Neuronal stem cell (in vitro differentiated cells): ENCODE measurements around the gene MYO1B.

Experiments used
- DNase-seq: peaks from one replicate; pipeline ENCODE4 v3.0.0-alpha.2; 2013; ENCODE audit warnings: low spot score
- H2AFZ ChIP-seq: one replicate; pipeline ENCODE4 v1.6.1; 2013; ENCODE audit warnings: mild to moderate bottlenecking, low read length, inconsistent platforms
- H2AK5ac ChIP-seq: 2 replicates; pipeline ENCODE4 v1.6.1; 2013; ENCODE audit warnings: low read depth, mild to moderate bottlenecking, inconsistent platforms, low read length, moderate library complexity, mixed read lengths
- H2BK120ac ChIP-seq: 2 replicates; pipeline ENCODE4 v1.6.1; 2013; ENCODE audit warnings: low read depth, mild to moderate bottlenecking, inconsistent platforms, low read length, moderate library complexity, mixed read lengths
- H2BK12ac ChIP-seq: one replicate; pipeline ENCODE4 v1.6.1; 2013; ENCODE audit warnings: low read length, inconsistent platforms
- H2BK15ac ChIP-seq: 2 replicates; pipeline ENCODE4 v1.6.1; 2013; ENCODE audit warnings: mild to moderate bottlenecking, low read length, inconsistent platforms, mixed read lengths
- H2BK5ac ChIP-seq: one replicate; pipeline ENCODE4 v1.6.1; 2013; ENCODE audit warnings: inconsistent platforms, mild to moderate bottlenecking, low read length, moderate library complexity
- H3K14ac ChIP-seq: one replicate; pipeline ENCODE4 v1.6.1; 2013; ENCODE audit warnings: low read length, inconsistent platforms
- H3K18ac ChIP-seq: 2 replicates; pipeline ENCODE4 v1.6.1; 2013; ENCODE audit warnings: low read length, inconsistent platforms
- H3K23ac ChIP-seq: 2 replicates; pipeline ENCODE4 v1.6.1; 2013; ENCODE audit warnings: low read depth, mild to moderate bottlenecking, mixed read lengths, low read length, inconsistent platforms; ENCODE audit not compliant: poor library complexity
- H3K27ac ChIP-seq: replicated peaks from 3 replicates; pipeline ENCODE4 v1.5.1; 2013; ENCODE audit warnings: low read length, inconsistent platforms
- H3K27me3 ChIP-seq, 3 experiments: 2 replicates each; pipeline ENCODE4 v1.6.1; 2013; ENCODE audit warnings: low read length in 3 of 3, mild to moderate bottlenecking in 2 of 3, inconsistent platforms in 1 of 3, low read depth in 1 of 3, mixed read lengths in 1 of 3, moderate library complexity in 1 of 3; ENCODE audit not compliant: control insufficient read depth in 3 of 3, insufficient read depth in 3 of 3
- H3K36me3 ChIP-seq, 2 donors: replicated peaks in 1 of 2; 2 replicates each; pipeline ENCODE4 v1.6.1; 2013; ENCODE audit warnings: low read length in 2 of 2; ENCODE audit not compliant: control insufficient read depth in 2 of 2, insufficient read depth in 2 of 2
- H3K4ac ChIP-seq: 2 replicates; pipeline ENCODE4 v1.6.1; 2013; ENCODE audit warnings: inconsistent platforms, mild to moderate bottlenecking, low read length, moderate library complexity
- H3K4me1 ChIP-seq, 2 donors: 1 replicate in 1 of 2; 2 replicates in 1 of 2; pipeline ENCODE4 v1.6.1; 2013; ENCODE audit warnings: low read length in 2 of 2, low read depth in 1 of 2; ENCODE audit not compliant: control insufficient read depth in 2 of 2, insufficient read depth in 1 of 2
- H3K4me2 ChIP-seq: one replicate; pipeline ENCODE4 v1.6.1; 2013; ENCODE audit warnings: mild to moderate bottlenecking, low read length, inconsistent platforms; ENCODE audit not compliant: insufficient read depth, poor library complexity, severe bottlenecking
- H3K4me3 ChIP-seq, 2 donors: 2 replicates each; pipeline ENCODE4 v1.5.1; 2013; ENCODE audit warnings: low read length in 2 of 2, mild to moderate bottlenecking in 2 of 2, inconsistent platforms in 1 of 2, moderate library complexity in 1 of 2
- H3K79me1 ChIP-seq: one replicate; pipeline ENCODE4 v1.6.1; 2013; ENCODE audit warnings: low read depth, mild to moderate bottlenecking, inconsistent platforms, low read length, moderate library complexity
- H3K9ac ChIP-seq: one replicate; pipeline ENCODE4 v1.6.1; 2013; ENCODE audit warnings: mild to moderate bottlenecking, low read depth, low read length, inconsistent platforms; ENCODE audit not compliant: poor library complexity
- H3K9me3 ChIP-seq, 2 donors: replicated peaks in 1 of 2; 2 replicates each; pipeline versions ENCODE3 to v1.6.1; 2013; ENCODE audit warnings: low read length in 2 of 2, mild to moderate bottlenecking in 2 of 2, inconsistent platforms in 1 of 2, low read depth in 1 of 2, mixed read lengths in 1 of 2, moderate library complexity in 1 of 2; ENCODE audit not compliant: control insufficient read depth in 2 of 2, insufficient read depth in 1 of 2
- H4K8ac ChIP-seq: one replicate; pipeline ENCODE4 v1.6.1; 2013; ENCODE audit warnings: low read depth, mild to moderate bottlenecking, inconsistent platforms, low read length, moderate library complexity
- H4K91ac ChIP-seq: one replicate; pipeline ENCODE4 v1.6.1; 2013; ENCODE audit warnings: low read length, low read depth, mild to moderate bottlenecking, inconsistent platforms; ENCODE audit not compliant: poor library complexity
- WGBS, 2 donors: extraction: QIAGEN DNeasy Blood & Tissue Kit; methylation state at CpG; one replicate each; pipeline ENCODE4 v1.1.7; 2013; ENCODE audit warnings: missing lambda C conversion rate in 2 of 2, mixed read lengths in 1 of 2; ENCODE audit not compliant: insufficient read length in 2 of 2, insufficient replicate concordance in 1 of 2; ENCODE audit errors: extremely low coverage in 2 of 2; 5-methylcytosine and 5-hydroxymethylcytosine counted together

MYO1B gene

DNA sequence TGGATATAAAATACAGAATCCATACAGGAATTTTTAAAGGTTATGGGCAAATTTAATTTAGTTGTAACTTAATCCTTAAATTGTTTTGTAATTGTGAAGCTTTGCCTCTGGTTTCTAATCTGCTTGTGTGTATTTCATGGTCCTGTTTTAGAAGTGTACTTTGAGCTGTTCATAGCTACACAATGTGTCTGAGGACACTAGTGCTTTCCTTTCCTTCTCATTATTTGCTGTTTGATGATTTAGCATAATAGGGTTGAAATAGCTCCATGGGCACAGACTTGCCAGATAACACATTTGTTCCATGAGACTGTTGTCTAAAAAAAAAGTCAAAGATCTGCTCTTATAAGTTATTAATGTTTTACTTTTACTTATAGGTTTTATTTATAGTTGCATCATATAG, 134.2 kb downstream of the MYO1B start:
- DNase-seq, result no peak
- Histone ChIP-seq H3K4me2 (no peak overlapping the region), H3K27me3 (no peaks in the 10 kb centered on the region), H3K14ac (no peak overlapping the region), H3K4me1 (no peaks in the 10 kb centered on the region), H2BK15ac (no peak overlapping the region), H3K23ac (no peak overlapping the region), H4K8ac (no peak overlapping the region), H3K79me1 (no peaks in the 10 kb centered on the region), H3K9me3 (no peaks in the 10 kb centered on the region), H2BK5ac (no peak overlapping the region), H4K91ac (no peak overlapping the region), H3K18ac (no peak overlapping the region), H3K36me3 (peaks cover 8 to 44% of the 10 kb centered on the region in 2 donors), H3K4me3 (no peak overlapping the region), H3K9ac (no peak overlapping the region), H2AFZ (no peak overlapping the region), H3K4ac (no peak overlapping the region), H2AK5ac (no peak overlapping the region), H2BK120ac (no peak overlapping the region), H3K27ac (no peak overlapping the region), H2BK12ac (no peak overlapping the region)

DNA sequence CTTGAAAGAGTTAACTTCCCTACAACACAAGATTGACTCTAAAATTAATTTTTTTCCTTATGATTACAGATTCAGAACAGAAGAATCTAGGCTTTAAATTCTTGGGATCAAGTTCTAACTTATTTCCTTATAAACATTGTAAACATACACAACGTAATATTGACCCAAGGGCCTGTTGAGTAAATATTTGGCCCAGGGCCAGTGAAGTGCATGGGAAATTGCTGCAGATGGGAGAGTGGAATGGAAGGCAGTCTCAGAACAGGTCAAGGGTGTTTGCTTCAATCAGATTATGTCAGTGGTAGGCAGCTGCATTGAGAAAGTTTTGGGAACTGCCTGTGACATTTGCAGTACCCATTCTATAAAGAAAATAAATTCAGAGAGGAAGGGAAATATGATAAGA, 137.6 kb downstream of the MYO1B start:
- no CpG with 5 or more reads among the region's 1 CpG for WGBS, 2 donors
- Histone ChIP-seq H4K8ac (no peak overlapping the region), H3K4me2 (no peak overlapping the region), H2BK5ac (no peak overlapping the region), H2BK120ac (no peak overlapping the region), H2AFZ (no peak overlapping the region), H4K91ac (no peak overlapping the region), H2BK15ac (no peak overlapping the region), H3K36me3 (peaks cover 18 to 71% of the 10 kb centered on the region in 2 donors), H3K23ac (no peak overlapping the region), H2AK5ac (no peak overlapping the region), H3K4me3 (no peak overlapping the region), H2BK12ac (no peak overlapping the region), H3K4ac (no peak overlapping the region), H3K27me3 (no peaks in the 10 kb centered on the region), H3K9ac (no peak overlapping the region), H3K18ac (no peak overlapping the region), H3K14ac (no peak overlapping the region), H3K79me1 (no peaks in the 10 kb centered on the region), H3K27ac (no peak overlapping the region), H3K4me1 (no peaks in the 10 kb centered on the region), H3K9me3 (peaks cover 0 to 2% of the 10 kb centered on the region in 2 donors)
- no peak for DNase-seq

DNA sequence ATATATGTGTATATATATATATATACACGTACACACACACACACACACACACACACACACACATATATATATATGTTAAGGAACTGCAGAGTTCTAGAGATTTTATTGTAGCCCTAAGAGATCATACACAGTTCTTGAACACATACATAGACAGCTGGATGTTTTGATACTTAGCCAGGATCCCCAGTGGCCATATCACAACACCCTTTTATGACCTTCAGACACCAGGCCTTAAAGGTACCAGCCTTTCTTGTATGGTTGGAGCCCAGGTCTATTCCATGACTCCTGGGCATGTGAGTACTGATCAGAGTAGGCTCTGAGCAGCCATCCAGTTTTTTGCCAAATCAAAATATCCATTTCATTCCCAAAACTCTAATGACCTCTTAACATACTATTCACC, 138.3 kb downstream of the MYO1B start:
- H2AFZ ChIP-seq, result no peak overlapping the region
- peaks cover 19 to 74% of the 10 kb centered on the region in 2 donors for H3K36me3 ChIP-seq

DNA sequence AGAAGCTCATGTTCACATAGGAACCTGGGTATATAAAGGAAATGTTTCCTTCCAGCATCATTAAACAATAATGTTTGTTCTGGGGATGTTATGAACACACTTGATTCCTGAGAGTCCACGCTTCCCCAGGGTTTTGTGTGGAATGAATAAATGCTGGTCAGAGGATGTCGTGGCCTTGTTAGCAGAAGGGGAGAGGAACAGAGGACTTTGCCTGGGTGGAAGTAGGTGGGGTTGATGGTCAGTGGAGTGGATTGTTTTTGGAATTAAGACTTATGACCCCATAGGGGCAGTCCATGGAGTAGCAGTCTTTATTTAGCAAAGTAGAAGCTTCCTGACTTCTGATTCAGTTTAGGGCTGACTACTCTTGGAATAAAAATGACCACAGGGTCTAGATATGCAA, 139.6 kb downstream of the MYO1B start:
- Histone ChIP-seq H3K27ac (no peak overlapping the region), H2BK120ac (no peak overlapping the region), H3K23ac (no peak overlapping the region), H2BK12ac (no peak overlapping the region), H3K18ac (no peak overlapping the region), H3K4ac (no peak overlapping the region), H3K79me1 (no peaks in the 10 kb centered on the region), H3K9me3 (peaks cover 0 to 2% of the 10 kb centered on the region in 2 donors), H3K27me3 (no peaks in the 10 kb centered on the region), H4K8ac (no peak overlapping the region), H3K36me3 (peaks cover 22 to 88% of the 10 kb centered on the region in 2 donors), H2AFZ (no peak overlapping the region), H3K4me2 (no peak overlapping the region), H3K14ac (no peak overlapping the region), H2BK5ac (no peak overlapping the region), H3K4me1 (no peaks in the 10 kb centered on the region), H2BK15ac (no peak overlapping the region), H4K91ac (no peak overlapping the region), H3K9ac (no peak overlapping the region), H2AK5ac (no peak overlapping the region), H3K4me3 (no peak overlapping the region)
- WGBS, 2 donors, result no CpG with 5 or more reads among the region's 2 CpGs
- DNase-seq, result no peak

More for the DNA sequence above, 138.3 kb downstream of the MYO1B start:
- no peak overlapping the region for H3K14ac ChIP-seq
- H3K79me1 ChIP-seq, result no peaks in the 10 kb centered on the region
- H2BK12ac ChIP-seq, result no peak overlapping the region
- H3K23ac ChIP-seq, result no peak overlapping the region
- no peak for DNase-seq
- no CpG with 5 or more reads among the region's 1 CpG for WGBS, 2 donors
- no peak overlapping the region for H3K27ac ChIP-seq
- no peak overlapping the region for H3K18ac ChIP-seq
- no peak overlapping the region for H2BK15ac ChIP-seq
- no peak overlapping the region for H3K4me3 ChIP-seq
- H2BK5ac ChIP-seq, result no peak overlapping the region
- no peak overlapping the region for H3K9ac ChIP-seq
- no peaks in the 10 kb centered on the region for H3K27me3 ChIP-seq
- H3K9me3 ChIP-seq, result peaks cover 0 to 2% of the 10 kb centered on the region in 2 donors
- no peak overlapping the region for H2AK5ac ChIP-seq
- no peak overlapping the region for H4K8ac ChIP-seq
- no peak overlapping the region for H4K91ac ChIP-seq
- H3K4me2 ChIP-seq, result no peak overlapping the region
- H3K4me1 ChIP-seq, result no peaks in the 10 kb centered on the region
- H2BK120ac ChIP-seq, result no peak overlapping the region
- H3K4ac ChIP-seq, result no peak overlapping the region
